Raji (cell line): ENCODE data around the gene ZNF761.
A peak's percentile ranks its signal among the peaks of the same experiment; 100 is the strongest.

ENCODE experiments used
- POLR2A ChIP-seq: IDR thresholded peaks from 2 replicates; pipeline ENCODE4 v1.6.1; 2011; ENCODE audit warnings: low read depth, low read length, control low read depth; ENCODE audit not compliant: insufficient read depth

Gene ZNF761

DNA sequence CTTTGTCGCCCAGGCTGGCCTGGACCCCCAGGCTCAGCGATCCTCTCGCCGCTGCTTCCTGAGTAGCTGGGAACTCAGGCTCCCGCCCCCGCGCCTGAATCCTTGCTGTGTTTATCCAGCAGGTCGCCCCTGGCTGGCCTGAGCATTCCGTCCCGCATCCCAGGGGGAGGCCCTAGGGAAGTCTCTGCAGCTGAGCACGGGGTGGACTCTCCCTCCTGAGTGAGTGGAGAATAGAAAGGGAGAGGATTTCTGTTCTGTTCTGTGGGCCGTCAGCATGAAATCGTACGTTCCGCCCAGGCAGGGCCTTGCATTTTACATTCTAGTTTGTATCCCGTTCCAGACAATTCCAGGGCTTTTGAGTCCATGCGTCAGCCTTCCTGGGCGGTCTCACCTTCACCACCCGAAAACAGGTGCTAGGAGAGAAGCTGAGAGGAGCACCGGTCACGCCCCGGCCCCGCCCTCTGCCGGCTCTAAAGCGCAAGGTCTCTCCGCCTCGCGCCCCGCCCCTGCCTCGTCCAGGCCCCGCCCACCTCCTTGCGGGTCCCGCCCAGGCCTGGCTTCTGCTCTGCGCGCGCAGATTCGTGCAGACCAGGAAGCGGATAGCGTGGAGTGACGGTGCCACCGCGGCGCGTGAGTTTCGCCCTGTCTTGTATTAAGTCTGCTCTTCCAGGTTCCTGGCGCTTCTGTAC lies at the start of gene ZNF761:
TSS of gene ZNF761 (plus strand) at position 586 of the 689 bp plus-strand sequence. CDS start 15,285 bp downstream, outside the sequence.
- TF ChIP-seq POLR2A, result peak; percentile 83

DNA sequence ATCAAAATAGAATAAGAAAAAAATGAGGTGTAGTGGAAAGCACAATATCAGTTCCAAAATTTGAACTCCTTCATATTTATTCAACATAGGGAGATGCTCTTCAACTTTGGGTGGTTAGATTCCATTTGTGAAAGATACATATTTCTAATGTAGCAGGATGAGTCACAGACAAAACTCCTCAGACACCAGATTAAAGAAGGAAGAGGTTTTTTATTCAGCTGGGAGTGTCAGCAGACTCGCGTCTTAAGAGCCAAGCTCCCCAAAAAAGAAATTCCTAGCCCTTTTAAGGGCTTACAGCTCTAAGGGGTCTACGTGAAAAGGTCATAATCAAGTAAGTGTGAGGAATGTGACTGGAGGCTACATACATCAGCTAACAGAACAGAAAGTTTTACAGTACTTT lies 43.6 kb upstream of the ZNF761 start:
- TF ChIP-seq POLR2A, result no peak

DNA sequence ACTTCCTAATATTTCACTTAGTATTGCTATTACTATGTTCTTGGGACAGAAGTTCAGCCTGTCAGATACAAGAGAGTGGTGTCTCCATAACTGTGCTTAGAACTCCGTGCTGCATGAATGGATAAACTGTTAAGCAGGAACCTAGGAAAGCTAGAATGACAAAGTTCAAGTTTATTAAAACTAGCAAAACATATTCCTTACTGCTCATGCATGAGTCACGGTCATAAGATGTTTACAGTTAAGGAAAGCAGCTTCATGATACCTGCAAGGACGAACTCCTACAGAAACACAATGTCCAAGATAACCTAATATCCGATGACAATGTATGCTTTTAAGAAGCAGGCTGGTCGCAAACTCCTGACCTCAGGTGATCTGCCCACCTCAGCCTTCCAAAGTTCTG lies 42.9 kb upstream of the ZNF761 start:
- no peak for TF ChIP-seq POLR2A

DNA sequence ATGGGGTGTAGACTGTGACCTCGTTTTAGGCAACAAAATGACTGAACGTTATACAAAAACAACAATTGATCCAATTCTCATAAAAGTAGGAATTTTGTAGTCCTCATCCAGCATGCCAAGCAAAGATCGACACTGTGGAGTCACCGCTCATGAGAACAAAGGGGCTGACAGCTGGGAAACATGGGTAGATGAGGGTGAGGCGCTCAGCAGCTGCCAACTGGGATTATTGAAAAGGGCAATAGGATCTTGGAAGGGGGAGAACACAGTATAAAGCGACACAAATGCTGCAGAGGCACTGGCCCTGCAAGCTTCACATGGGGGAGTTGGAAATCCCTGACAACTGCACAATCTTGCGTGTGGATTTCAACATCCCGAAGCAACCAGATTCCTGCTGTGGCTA lies 42.2 kb upstream of the ZNF761 start:
- TF ChIP-seq POLR2A, result no peak

DNA sequence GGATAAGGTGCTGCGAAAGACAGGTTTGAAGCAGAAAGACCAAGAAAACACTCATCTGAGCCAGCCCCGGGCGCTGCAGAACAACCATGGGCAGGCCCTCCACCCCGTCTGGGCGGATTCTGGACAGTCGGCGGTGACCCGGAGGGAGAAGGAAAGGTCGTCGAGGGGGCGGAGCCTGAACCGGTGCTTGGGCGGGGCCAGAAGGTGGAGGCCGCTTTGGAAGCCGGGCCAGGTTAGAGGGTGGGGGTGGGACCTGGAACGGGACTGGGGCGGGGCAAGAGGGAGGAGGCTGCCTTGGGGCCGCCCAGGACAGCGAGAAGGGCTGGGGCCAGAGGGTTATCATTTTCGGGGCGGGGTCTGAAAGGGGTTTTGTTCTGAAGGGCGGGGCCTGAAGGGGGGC lies 41.8 kb upstream of the ZNF761 start:
- no peak for TF ChIP-seq POLR2A

DNA sequence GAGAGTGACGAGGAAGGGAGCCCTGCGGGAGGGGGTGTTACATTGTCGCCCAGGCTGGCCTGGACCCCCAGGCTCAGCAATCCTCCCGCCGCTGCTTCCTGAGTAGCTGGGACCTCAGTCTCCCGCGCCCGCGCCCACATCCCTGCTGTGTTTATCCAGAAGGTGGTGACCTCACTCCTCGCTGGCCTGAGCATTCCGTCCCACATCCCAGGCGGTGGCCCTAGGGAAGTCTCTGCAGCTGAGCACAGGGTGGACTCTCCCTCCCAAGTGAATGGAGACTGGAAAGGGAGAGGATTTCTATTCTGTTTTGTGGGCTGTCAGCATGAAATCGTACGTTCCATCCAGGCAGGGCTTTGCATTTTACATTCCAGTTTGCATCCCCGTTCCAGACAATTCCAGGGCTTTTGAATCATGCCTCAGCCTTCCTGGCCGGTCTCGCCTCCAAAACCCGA lies 37.2 kb upstream of the ZNF761 start:
- TF ChIP-seq POLR2A, result no peak

DNA sequence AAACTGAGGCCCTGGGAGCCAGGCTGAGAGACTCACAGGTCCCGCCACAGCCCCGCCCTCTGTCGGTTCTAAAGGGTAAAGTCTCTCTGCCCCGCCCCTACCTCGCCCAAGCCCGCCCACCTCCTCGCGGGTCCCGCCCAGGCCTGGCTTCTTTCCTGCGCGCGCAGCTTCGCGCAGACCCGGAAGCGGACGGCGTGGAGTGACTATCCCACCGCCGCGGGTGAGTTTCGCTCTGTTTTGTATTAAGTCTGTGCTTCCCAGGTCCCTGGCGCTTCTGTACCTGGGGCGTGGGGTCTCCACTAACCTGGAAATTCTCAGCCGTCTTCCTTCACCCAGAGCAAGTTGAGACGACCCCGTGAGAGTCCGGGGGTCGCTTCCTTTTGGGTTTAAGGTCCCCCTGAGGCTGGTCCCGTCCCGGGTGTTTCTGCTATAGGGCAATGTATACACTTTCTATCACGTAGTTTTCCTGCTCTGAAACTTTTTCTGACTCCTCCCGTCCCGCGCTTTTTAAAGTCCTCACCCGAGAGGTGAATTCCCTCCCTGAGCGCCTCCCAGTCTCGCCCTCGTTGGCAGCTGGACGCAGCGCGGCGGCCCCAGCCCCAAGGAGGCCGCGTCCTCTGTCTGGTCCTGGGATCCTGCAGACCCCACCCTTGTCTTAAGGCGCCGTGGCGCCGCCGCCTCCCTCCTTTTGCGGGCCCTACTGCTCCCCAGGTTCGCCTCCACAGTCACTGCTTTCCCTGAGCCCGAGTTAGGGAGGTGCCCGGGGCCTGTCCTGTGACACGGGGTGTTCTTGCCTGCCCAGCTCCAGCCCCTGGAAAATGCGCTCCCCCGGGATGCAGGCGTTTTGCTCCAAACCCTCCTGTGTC lies 36.6 kb upstream of the ZNF761 start, which contains the start of gene ZNF765:
TSS of gene ZNF765 (plus strand) at position 176 of the 866 bp plus-strand sequence. CDS start 2,867 bp downstream, outside the sequence.
- peak; percentile 82 for TF ChIP-seq POLR2A

DNA sequence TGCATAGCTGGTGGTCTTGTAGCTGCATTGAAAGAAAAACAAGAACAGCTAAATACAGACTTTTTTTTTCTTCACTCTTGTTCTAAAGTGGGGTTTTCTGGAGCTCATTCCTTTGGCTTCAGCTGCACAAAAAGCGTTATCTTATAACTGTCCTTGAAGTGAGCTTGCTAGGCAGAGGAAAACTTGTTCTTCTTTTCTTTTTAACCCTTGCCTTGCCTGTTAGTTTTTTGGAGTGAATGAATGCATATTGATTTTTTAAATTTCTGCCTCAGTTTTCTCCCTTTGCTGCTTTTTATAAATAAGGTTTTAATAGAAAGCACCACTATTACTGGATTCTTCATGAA lies 35.3 kb upstream of the ZNF761 start:
- no peak for TF ChIP-seq POLR2A

DNA sequence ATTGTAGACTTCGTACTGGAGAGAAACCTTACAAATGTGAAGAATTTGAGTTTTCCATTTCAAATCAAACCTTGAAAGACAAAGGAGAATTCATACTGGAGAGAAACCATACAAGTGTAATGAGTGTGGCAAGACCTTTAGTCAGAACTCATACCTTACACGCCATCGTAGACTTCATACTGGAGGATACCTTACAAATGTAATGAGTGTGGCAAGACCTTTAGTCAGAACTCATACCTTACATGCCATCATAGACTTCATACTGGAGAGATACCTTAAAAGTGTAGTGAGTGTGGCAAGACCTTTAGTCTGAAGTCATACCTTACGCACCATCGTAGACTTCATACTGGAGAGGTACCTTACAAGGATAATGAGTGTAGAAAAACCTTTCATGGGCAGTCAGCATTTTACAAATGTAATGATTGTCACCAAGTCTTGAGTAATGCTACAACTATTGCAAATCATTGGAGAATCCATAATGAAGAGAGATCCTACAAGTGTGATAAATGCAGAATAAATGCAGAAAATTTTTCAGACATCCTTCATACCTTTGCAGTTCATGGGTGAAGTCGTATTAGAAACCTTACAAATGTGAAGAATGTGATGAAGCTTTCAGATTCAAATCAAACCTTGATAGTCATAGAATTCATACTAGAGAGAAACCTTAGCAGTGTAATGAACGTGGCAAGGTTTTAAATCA lies 22.1 kb upstream of the ZNF761 start:
- TF ChIP-seq POLR2A, result no peak

DNA sequence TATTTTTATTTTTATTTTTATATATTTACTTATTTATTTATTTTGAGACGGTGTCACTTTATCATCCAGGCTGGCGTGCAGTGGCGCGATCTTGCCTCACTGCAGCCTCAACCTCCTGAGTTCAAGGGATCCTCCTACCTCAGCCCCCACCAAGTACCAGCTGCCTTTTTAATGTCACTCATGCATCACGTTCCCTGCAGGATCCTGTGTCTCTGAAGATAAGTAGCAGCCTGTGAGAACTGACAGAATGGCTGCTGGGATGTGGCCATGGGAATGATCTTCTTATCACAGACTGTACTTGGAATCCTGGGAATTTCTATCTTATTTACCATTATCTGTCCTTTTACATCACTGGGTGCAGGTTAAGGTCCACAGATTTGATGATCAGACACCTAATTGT lies 9.2 kb upstream of the ZNF761 start:
- no peak for TF ChIP-seq POLR2A

DNA sequence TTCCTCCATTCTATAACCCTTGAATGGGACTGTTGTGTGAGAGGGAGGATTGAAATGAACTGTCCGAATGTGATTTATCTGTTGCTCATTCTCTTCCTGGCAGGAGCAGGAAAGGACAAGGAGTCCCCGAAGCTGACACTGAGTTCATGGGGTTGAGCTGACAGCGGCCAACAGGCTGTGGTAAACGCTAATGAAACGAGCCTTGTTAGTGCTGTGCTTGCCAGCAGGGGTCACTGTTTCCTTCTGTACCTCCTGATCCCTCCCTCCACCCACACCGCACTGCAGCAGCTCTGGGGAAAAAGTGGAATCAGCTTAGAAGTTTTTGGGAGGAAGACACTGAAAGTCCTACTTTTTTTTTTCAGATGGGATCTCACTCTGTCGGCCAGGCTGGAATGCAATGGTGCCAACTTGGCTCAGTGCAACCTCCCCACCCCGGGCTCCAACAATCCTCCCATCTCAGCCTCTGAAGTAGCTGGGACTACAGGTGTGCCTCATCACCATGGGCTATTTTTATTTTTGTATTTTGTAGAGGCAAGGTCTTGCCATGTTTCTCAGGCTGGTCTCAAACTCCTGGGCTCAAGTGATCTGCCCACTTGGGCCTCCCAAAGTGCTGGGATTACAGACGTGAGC lies 6.7 kb upstream of the ZNF761 start:
- TF ChIP-seq POLR2A, result no peak

DNA sequence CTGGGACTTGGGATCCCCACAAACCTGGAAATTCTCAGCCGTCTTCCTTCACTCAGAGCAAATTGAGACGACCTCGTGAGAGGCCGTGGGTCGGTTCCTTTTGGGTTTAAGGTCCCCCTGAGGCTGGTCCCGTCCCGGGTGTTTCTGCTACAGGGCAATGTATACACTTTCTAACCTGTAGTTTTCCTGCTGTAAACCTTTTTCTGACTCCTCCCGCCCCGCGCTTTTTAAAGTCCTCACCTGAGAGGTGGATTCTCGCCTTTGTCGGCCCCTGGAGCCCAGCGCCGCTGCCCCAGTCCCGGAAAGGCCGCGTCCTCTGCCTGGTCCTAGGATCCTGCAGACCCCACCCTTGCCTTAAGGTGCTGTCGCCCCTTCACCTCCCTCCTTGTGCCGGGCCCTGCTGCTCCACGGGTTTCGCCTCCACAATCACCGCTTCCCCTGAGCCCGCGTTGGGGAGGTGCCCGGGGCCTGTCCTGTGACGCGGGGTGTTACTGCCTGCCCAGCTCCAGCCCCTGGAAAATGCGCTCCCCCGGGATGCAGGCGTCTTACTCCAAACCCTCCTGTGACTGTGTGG lies 391 bp downstream of the ZNF761 start:
- no peak for TF ChIP-seq POLR2A

DNA sequence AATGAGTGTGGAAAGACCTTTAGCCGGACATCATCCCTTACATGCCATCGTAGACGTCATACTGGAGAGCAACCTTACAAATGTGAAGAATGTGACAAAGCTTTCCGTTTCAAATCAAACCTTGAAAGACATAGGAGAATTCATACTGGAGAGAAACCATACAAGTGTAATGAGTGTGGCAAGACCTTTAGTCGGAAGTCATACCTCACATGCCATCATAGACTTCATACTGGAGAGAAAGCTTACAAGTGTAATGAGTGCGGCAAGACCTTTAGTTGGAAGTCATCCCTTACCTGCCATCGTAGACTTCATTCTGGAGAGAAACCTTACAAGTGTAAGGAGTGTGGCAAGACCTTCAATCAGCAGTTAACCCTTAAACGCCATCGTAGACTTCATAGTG lies 24.0 kb downstream of the ZNF761 start:
- no peak for TF ChIP-seq POLR2A

DNA sequence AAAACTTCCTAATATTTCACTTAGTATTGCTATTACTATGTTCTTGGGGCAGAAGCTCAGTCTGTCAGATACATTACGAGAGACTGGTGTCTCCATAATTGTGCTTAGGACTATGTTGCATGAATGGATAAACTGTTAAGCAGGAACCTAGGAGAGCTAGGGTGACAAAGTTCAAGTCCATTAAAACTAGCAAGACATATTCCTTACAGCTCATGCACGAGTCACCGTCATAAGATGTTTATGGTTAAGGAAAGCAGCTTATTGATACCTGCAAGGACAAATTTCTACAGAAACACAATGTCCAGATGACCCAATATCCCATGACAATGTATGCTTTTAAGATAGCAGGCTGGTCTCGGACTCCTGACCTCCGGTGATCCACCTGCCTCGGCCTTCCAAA lies 30.1 kb downstream of the ZNF761 start:
- no peak for TF ChIP-seq POLR2A

DNA sequence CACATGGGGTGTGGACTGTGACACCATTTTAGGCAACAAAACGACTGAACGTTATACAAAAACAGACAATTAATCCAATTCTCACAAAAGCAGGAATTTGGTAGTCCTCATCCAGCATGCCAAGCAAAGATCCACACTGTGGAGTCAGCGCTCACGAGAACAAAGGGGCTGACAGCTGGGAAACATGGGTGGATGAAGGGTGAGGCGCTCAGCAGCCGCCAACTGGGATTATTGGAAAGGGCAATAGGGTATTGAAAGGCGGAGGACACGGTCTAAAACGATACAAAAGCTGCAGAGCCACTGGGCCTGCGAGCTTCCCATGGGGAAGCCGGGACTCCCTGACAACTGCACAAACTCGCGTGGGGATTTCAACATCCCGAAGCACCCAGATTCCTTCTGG lies 31.1 kb downstream of the ZNF761 start:
- no peak for TF ChIP-seq POLR2A
